HG02938 (cell line): ENCODE measurements around the gene SHOC2.
"Not testable (repeated sequence)": the region's sequence is repeated elsewhere in the genome, so short reads cannot be mapped to it uniquely, and the experiment has no call there.

Experiments
- ATAC-seq: cut with Tn5 transposase; IDR thresholded peaks from one replicate; pipeline ENCODE4 v1.9.1; 2021; ENCODE audit warnings: mild to moderate bottlenecking, moderate library complexity; ENCODE audit not compliant: unreplicated experiment

The SHOC2 gene

GRCh38 chr10:110900983-110901382 lies 18.4 kb upstream of the SHOC2 start:
- no peak for ATAC-seq

GRCh38 chr10:110901954-110902819 lies 17.2 kb upstream of the SHOC2 start:
- no peak for ATAC-seq

GRCh38 chr10:110903280-110904278 lies 15.8 kb upstream of the SHOC2 start:
- ATAC-seq = no peak

GRCh38 chr10:110910138-110910537 lies 9.3 kb upstream of the SHOC2 start:
- no peak for ATAC-seq

GRCh38 chr10:110912374-110912773 lies 7.0 kb upstream of the SHOC2 start:
- ATAC-seq = no peak

GRCh38 chr10:110914431-110914830 lies 5.0 kb upstream of the SHOC2 start:
- no peak for ATAC-seq

GRCh38 chr10:110915035-110915434 lies 4.4 kb upstream of the SHOC2 start:
- no peak for ATAC-seq

GRCh38 chr10:110915600-110915999 lies 3.8 kb upstream of the SHOC2 start:
- not testable (repeated sequence) for ATAC-seq

- ATAC-seq = no peak
Observed at GRCh38 chr10:110916554-110917346, 2.7 kb upstream of the SHOC2 start.

- no peak for ATAC-seq
Observed at GRCh38 chr10:110918269-110918642, 1.1 kb upstream of the SHOC2 start.

- ATAC-seq = peak; percentile 77
Observed at GRCh38 chr10:110918643-110919348, 608 bp upstream of the SHOC2 start, which contains the start of gene BBIP1. Gene BBIP1 (minus strand): TSS chr10:110919180. CDS start chr10:110918157, 1,023 bp downstream.

GRCh38 chr10:110919971-110920881 lies 822 bp downstream of the SHOC2 start:
- peak; percentile 31 for ATAC-seq

- ATAC-seq = peak; percentile 18
Observed at GRCh38 chr10:110923856-110924493, 4.6 kb downstream of the SHOC2 start.

- no peak for ATAC-seq
Observed at GRCh38 chr10:110927461-110927860, 8.1 kb downstream of the SHOC2 start.

- ATAC-seq = no peak
Observed at GRCh38 chr10:110931769-110932381, 12.5 kb downstream of the SHOC2 start.

- no peak for ATAC-seq
Observed at GRCh38 chr10:110932505-110933180, 13.2 kb downstream of the SHOC2 start.

GRCh38 chr10:110936757-110937156 lies 17.4 kb downstream of the SHOC2 start:
- ATAC-seq = no peak

GRCh38 chr10:110939419-110939818 lies 20.0 kb downstream of the SHOC2 start:
- no peak for ATAC-seq
